Naive thymus-derived CD8-positive, alpha-beta T cell (primary cell): ENCODE measurements around the gene CLTCL1. TPM values are rescaled to one million over a fixed set of nuclear protein-coding genes. Genes with fewer than 3 reads are reported as not detected.

ENCODE experiments used
- ATAC-seq, 2 donors: fragments of 150-1000 bp; cut with Tn5 transposase in 1 of 2; sonication (Bioruptor Pico), chemical (Tn5 transposase) in 1 of 2; 1 replicate in 1 of 2; 2 replicates in 1 of 2; pipeline ENCODE4 v1.10.0; 2021; ENCODE audit warnings: mild to moderate bottlenecking in 2 of 2, moderate library complexity in 2 of 2
- POLR2A ChIA-PET: fragments of 350-600 bp; sonication (Branson Sonifier 250); formaldehyde crosslinking; loops from one replicate; lab custom pipeline; 2021; ENCODE audit warnings: antibody characterized with exemption; lab: Charles Lee
- DNase-seq, 10 donors: peaks; one replicate each; pipeline versions ENCODE4 v3.0.0 to v3.0.0-alpha.2; 2020 to 2022
- H3K27ac Mint-ChIP-seq, 10 donors: one replicate each; pipeline ENCODE4 v1.8.0; 2020 to 2022; ENCODE audit warnings: mild to moderate bottlenecking in 10 of 10, mixed read lengths in 10 of 10, moderate library complexity in 4 of 10, inconsistent platforms in 1 of 10
- H3K27me3 Mint-ChIP-seq, 5 donors: one replicate each; pipeline ENCODE4 v1.8.0; 2021 to 2022; ENCODE audit warnings: mixed read lengths in 5 of 5
- H3K36me3 Mint-ChIP-seq, 3 donors: one replicate each; pipeline ENCODE4 v1.8.0; 2020 to 2022; ENCODE audit warnings: mixed read lengths in 3 of 3, mild to moderate bottlenecking in 2 of 3, inconsistent platforms in 1 of 3
- H3K4me1 Mint-ChIP-seq, 4 donors: one replicate each; pipeline ENCODE4 v1.8.0; 2021 to 2022; ENCODE audit warnings: mixed read lengths in 4 of 4
- H3K4me3 Mint-ChIP-seq, 10 donors: one replicate each; pipeline ENCODE4 v1.8.0; 2020 to 2022; ENCODE audit warnings: mild to moderate bottlenecking in 10 of 10, mixed read lengths in 10 of 10, moderate library complexity in 6 of 10, inconsistent platforms in 1 of 10
- H3K9me3 Mint-ChIP-seq, 9 donors: one replicate each; pipeline ENCODE4 v1.8.0; 2020 to 2022; ENCODE audit warnings: mixed read lengths in 9 of 9, mild to moderate bottlenecking in 3 of 9, inconsistent platforms in 1 of 9, moderate library complexity in 1 of 9
- polyA plus RNA-seq, 3 donors: library from polyadenylated mRNA; unstranded; fragments of 300-500 nt; fragmentation: Illumina TruSeq; gene quantifications; one replicate each; pipeline ENCODE4 v1.2.3, GENCODE V29; 2021
- total RNA-seq, 8 experiments: library from RNA in 2 of 8; stranded (reverse) in 2 of 8; gene quantifications; one replicate each; pipeline ENCODE4 v1.2.3 and lab custom pipeline; 2021 to 2026

Gene CLTCL1
- total and polyA plus RNA-seq, 5 experiments from 2014 or later, result 0.07 to 2.3 (median 0.61) TPM

- peak overlapping the region; percentile 73 to 92 (median 86) for H3K4me3 Mint-ChIP-seq
- no peaks in the 10 kb centered on the region for H3K36me3 Mint-ChIP-seq
- peaks cover 6 to 25% (median 24%) of the 10 kb centered on the region in 4 donors for H3K4me1 Mint-ChIP-seq
- DNase-seq, result peak in 6 of 10 donors; percentile 18 to 39 (median 36)
- peak overlapping the region in 9 of 10 donors; percentile 53 to 88 (median 83) for H3K27ac Mint-ChIP-seq
- no peaks in the 10 kb centered on the region for H3K9me3 Mint-ChIP-seq
- peaks cover 0 to 2% (median 0%) of the 10 kb centered on the region in 5 donors for H3K27me3 Mint-ChIP-seq
- POLR2A ChIA-PET, result interaction anchor here (0.9 to 2.7 kb wide), 6 partner anchors 11 to 298 kb away, joined by 3 to 14 read pairs (median 5); partner anchors contain the start of genes DGCR2 and ESS2
- ATAC-seq, result peak; percentile 34 to 42
These were observed 111.9 kb downstream of the CLTCL1 start for GRCh38 chr22:19179497-19180048.

GRCh38 chr22:19178657-19179496 lies 112.6 kb downstream of the CLTCL1 start, which contains the start of gene SLC25A1:
Gene SLC25A1 (minus strand): TSS chr22:19178736. CDS start chr22:19178673, 63 bp downstream.
- peak within 1 kb of the TSS in 9 of 10 donors; percentile 44 to 88 (median 83) for H3K27ac Mint-ChIP-seq
- POLR2A ChIA-PET, result interaction anchor here (0.9 to 2.7 kb wide), 8 partner anchors 10 to 299 kb away, joined by 3 to 14 read pairs (median 4); partner anchors contain the start of genes C22orf39, DGCR2 and ESS2

GRCh38 chr22:19178065-19178656 lies 113.4 kb downstream of the CLTCL1 start:
- H3K4me3 Mint-ChIP-seq, result peak overlapping the region in 5 of 10 donors; percentile 14 to 67 (median 49)
- peaks cover 6 to 40% (median 34%) of the 10 kb centered on the region in 4 donors for H3K4me1 Mint-ChIP-seq
- POLR2A ChIA-PET, result interaction anchor here (0.9 to 2.7 kb wide), 6 partner anchors 9 to 270 kb away, joined by 3 to 14 read pairs (median 6); partner anchors contain the start of genes C22orf39, DGCR2 and ESS2
- no peaks in the 10 kb centered on the region for H3K27me3 Mint-ChIP-seq
- no peaks in the 10 kb centered on the region for H3K36me3 Mint-ChIP-seq
- DNase-seq (peak; percentile 23 to 77 (median 60)), ATAC-seq (peak; percentile 71 to 73)
- H3K27ac Mint-ChIP-seq, result no peak overlapping the region
- H3K9me3 Mint-ChIP-seq, result no peaks in the 10 kb centered on the region

More at GRCh38 chr22:19178657-19179496, 112.6 kb downstream of the CLTCL1 start, which contains the start of gene SLC25A1:
- Mint-ChIP-seq H3K27me3 (no peaks in the 10 kb centered on the region), H3K36me3 (no peaks in the 10 kb centered on the region), H3K4me1 (peaks cover 6 to 32% (median 28%) of the 10 kb centered on the region in 4 donors), H3K9me3 (no peaks in the 10 kb centered on the region), H3K4me3 (peak within 1 kb of the TSS; percentile 73 to 92 (median 86))
- DNase-seq (peak in 9 of 10 donors; percentile 42 to 82 (median 62)), ATAC-seq (peak; percentile 64 to 77)

GRCh38 chr22:19177164-19178064 lies 114.1 kb downstream of the CLTCL1 start:
- no peaks in the 10 kb centered on the region for H3K36me3 Mint-ChIP-seq
- POLR2A ChIA-PET, result interaction anchor here (0.9 to 2.7 kb wide), 4 partner anchors 32 to 270 kb away, joined by 3 to 14 read pairs (median 6); partner anchors contain the start of genes C22orf39 and DGCR2
- peak overlapping the region; percentile 41 to 84 (median 62) for H3K4me3 Mint-ChIP-seq
- no peaks in the 10 kb centered on the region for H3K9me3 Mint-ChIP-seq
- H3K27me3 Mint-ChIP-seq, result no peaks in the 10 kb centered on the region
- DNase-seq (no peak), ATAC-seq (peak in 1 of 2 donors; percentile 16)
- H3K27ac Mint-ChIP-seq, result peak overlapping the region in 5 of 10 donors; percentile 48 to 87 (median 71)
- H3K4me1 Mint-ChIP-seq, result peaks cover 10 to 45% (median 39%) of the 10 kb centered on the region in 4 donors

GRCh38 chr22:19176732-19177131 lies 114.8 kb downstream of the CLTCL1 start:
- peak overlapping the region; percentile 41 to 84 (median 60) for H3K4me3 Mint-ChIP-seq
- DNase-seq (no peak), ATAC-seq (no peak)
- POLR2A ChIA-PET, result interaction anchor here (1.2 kb wide), 1 partner anchor 32 kb away, joined by 4 read pairs; no protein-coding TSS in a partner anchor
- H3K4me1 Mint-ChIP-seq, result peaks cover 13 to 44% (median 37%) of the 10 kb centered on the region in 4 donors
- no peaks in the 10 kb centered on the region for H3K27me3 Mint-ChIP-seq
- H3K9me3 Mint-ChIP-seq, result no peaks in the 10 kb centered on the region
- peak overlapping the region in 6 of 10 donors; percentile 41 to 71 (median 54) for H3K27ac Mint-ChIP-seq
- H3K36me3 Mint-ChIP-seq, result no peaks in the 10 kb centered on the region

- Mint-ChIP-seq H3K27ac (peak overlapping the region in 5 of 10 donors; percentile 29 to 88 (median 41)), H3K36me3 (no peaks in the 10 kb centered on the region), H3K4me3 (peak overlapping the region; percentile 7 to 84 (median 56)), H3K27me3 (no peaks in the 10 kb centered on the region), H3K9me3 (no peaks in the 10 kb centered on the region), H3K4me1 (peaks cover 12 to 47% (median 36%) of the 10 kb centered on the region in 4 donors)
- DNase-seq (no peak), ATAC-seq (no peak)
- POLR2A ChIA-PET, result interaction anchor here (1.2 kb wide), 1 partner anchor 31 kb away, joined by 4 read pairs; no protein-coding TSS in a partner anchor
These were observed 115.3 kb downstream of the CLTCL1 start for GRCh38 chr22:19176175-19176643.

- DNase-seq (no peak), ATAC-seq (no peak)
- no peaks in the 10 kb centered on the region for H3K9me3 Mint-ChIP-seq
- POLR2A ChIA-PET, result no interaction called here
- peak overlapping the region in 7 of 10 donors; percentile 29 to 88 (median 62) for H3K27ac Mint-ChIP-seq
- H3K27me3 Mint-ChIP-seq, result peaks cover 0 to 3% (median 0%) of the 10 kb centered on the region in 5 donors
- peak overlapping the region in 8 of 10 donors; percentile 7 to 78 (median 48) for H3K4me3 Mint-ChIP-seq
- H3K36me3 Mint-ChIP-seq, result no peaks in the 10 kb centered on the region
- H3K4me1 Mint-ChIP-seq, result peaks cover 14 to 48% (median 38%) of the 10 kb centered on the region in 4 donors
These were observed 115.8 kb downstream of the CLTCL1 start for GRCh38 chr22:19175602-19176174.

GRCh38 chr22:19175026-19175601 lies 116.4 kb downstream of the CLTCL1 start:
- H3K27me3 Mint-ChIP-seq, result peaks cover 2 to 8% (median 4%) of the 10 kb centered on the region in 5 donors
- H3K4me1 Mint-ChIP-seq, result peaks cover 16 to 54% (median 43%) of the 10 kb centered on the region in 4 donors
- ATAC-seq (no peak), DNase-seq (no peak)
- no peaks in the 10 kb centered on the region for H3K36me3 Mint-ChIP-seq
- H3K27ac Mint-ChIP-seq, result no peak overlapping the region
- POLR2A ChIA-PET, result interaction anchor here (1.1 kb wide), 1 partner anchor 52 kb away, joined by 3 read pairs; the partner anchor contains the start of gene DGCR2
- H3K9me3 Mint-ChIP-seq, result no peaks in the 10 kb centered on the region
- H3K4me3 Mint-ChIP-seq, result peak overlapping the region in 1 of 10 donors; percentile 54

GRCh38 chr22:19174106-19175025 lies 117.2 kb downstream of the CLTCL1 start:
- DNase-seq (no peak), ATAC-seq (no peak)
- POLR2A ChIA-PET, result interaction anchor here (0.6 to 1.2 kb wide), 5 partner anchors 13 to 305 kb away, joined by 3 read pairs; partner anchors contain the start of genes CDC45, CLTCL1, DGCR2 and MRPL40
- Mint-ChIP-seq H3K27ac (peak overlapping the region in 3 of 10 donors; percentile 25 to 90 (median 81)), H3K4me1 (peaks cover 17 to 50% (median 45%) of the 10 kb centered on the region in 4 donors), H3K9me3 (no peaks in the 10 kb centered on the region), H3K27me3 (peaks cover 2 to 14% (median 6%) of the 10 kb centered on the region in 5 donors), H3K36me3 (no peaks in the 10 kb centered on the region), H3K4me3 (peak overlapping the region in 3 of 10 donors; percentile 34 to 96 (median 48))
